ENCODE measurements around the gene WNT7B. TPM values are rescaled to one million over a fixed set of nuclear protein-coding genes. Genes with fewer than 3 reads are reported as not detected.

WNT7B gene
- total and polyA plus RNA-seq, 2 donors (not counting 1 experiment from before 2014, with no cell fraction given): 0.22 to 0.67 TPM

GRCh38 chr22:45918459-45919370 is 58.2 kb downstream of the WNT7B start:
- Histone ChIP-seq H3K4me2 (replicated peaks; ENCODE audit: low read depth, low read length, poor library complexity, severe bottlenecking) (no peak overlapping the region), H3K36me3 (replicated peaks in 1 of 2; ENCODE audit: control extremely low read depth in 1 of 2, control insufficient read depth in 1 of 2, extremely low read depth in 1 of 2, insufficient read depth in 2 of 2, low read length in 1 of 2) (no peaks in the 10 kb centered on the region), H4K20me1 (ENCODE audit: control insufficient read depth, insufficient read depth, low read length, poor library complexity, severe bottlenecking) (no peaks in the 10 kb centered on the region), H2AFZ (ENCODE audit: insufficient read depth, low read depth, low read length, poor library complexity, severe bottlenecking) (no peak overlapping the region), H3K4me1 (ENCODE audit: control insufficient read depth in 2 of 2, insufficient read depth in 2 of 2, low read length in 2 of 2) (no peaks in the 10 kb centered on the region), H3K4me3 (ENCODE audit: control extremely low read depth in 1 of 5, extremely low read depth in 1 of 5, insufficient read depth in 1 of 5, low read depth in 2 of 5, low read length in 4 of 5) (no peak overlapping the region), H3K9ac (ENCODE audit: low read length) (no peak overlapping the region), H3K79me2 (ENCODE audit: control insufficient read depth, insufficient read depth, low read length) (no peaks in the 10 kb centered on the region), H3K9me3 (ENCODE audit: control extremely low read depth in 1 of 3, control insufficient read depth in 2 of 3, insufficient read depth in 1 of 3, low read length in 2 of 3) (peaks cover 0 to 12% (median 0%) of the 10 kb centered on the region in 3 donors), H3K27me3 (replicated peaks in 1 of 4; ENCODE audit: control extremely low read depth in 1 of 4, control insufficient read depth in 3 of 4, insufficient read depth in 4 of 4, low read length in 3 of 4) (peaks cover 0 to 4% (median 0%) of the 10 kb centered on the region in 4 experiments), H3K27ac (ENCODE audit: low read length in 2 of 2) (no peak overlapping the region)
- Mint-ChIP-seq H3K9me3 (ENCODE audit: insufficient read depth) (no peaks in the 10 kb centered on the region), H3K27me3 (peaks cover 12% of the 10 kb centered on the region), H3K4me1 (peaks cover 2% of the 10 kb centered on the region), H3K27ac (no peak overlapping the region), H3K4me3 (no peak overlapping the region)
- TF ChIP-seq EZH2 (IDR thresholded peaks at IDR 0.05; ENCODE audit: borderline replicate concordance, insufficient read depth, low read depth, low read length, poor library complexity, severe bottlenecking) (no peak), CTCF (IDR thresholded peaks at IDR 0.05) (no peak)
- DNase-seq (no peak), ATAC-seq (ENCODE audit: low read depth) (no peak)
- intact Hi-C loops (cut with micrococcal nuclease): no loop called here
- POLR2A ChIA-PET: no interaction called here
- CTCF ChIA-PET: no interaction called here
- 55% methylated on average over 34 of the region's 35 CpGs for WGBS (ENCODE audit: insufficient coverage)

Data from B cell (primary cell).